Measurements from ENCODE around the gene SFTA2.

GRCh38 chr6:30963641-30964040 is 31.7 kb upstream of the SFTA2 start:
- TF ChIP-seq, protein P1, sequence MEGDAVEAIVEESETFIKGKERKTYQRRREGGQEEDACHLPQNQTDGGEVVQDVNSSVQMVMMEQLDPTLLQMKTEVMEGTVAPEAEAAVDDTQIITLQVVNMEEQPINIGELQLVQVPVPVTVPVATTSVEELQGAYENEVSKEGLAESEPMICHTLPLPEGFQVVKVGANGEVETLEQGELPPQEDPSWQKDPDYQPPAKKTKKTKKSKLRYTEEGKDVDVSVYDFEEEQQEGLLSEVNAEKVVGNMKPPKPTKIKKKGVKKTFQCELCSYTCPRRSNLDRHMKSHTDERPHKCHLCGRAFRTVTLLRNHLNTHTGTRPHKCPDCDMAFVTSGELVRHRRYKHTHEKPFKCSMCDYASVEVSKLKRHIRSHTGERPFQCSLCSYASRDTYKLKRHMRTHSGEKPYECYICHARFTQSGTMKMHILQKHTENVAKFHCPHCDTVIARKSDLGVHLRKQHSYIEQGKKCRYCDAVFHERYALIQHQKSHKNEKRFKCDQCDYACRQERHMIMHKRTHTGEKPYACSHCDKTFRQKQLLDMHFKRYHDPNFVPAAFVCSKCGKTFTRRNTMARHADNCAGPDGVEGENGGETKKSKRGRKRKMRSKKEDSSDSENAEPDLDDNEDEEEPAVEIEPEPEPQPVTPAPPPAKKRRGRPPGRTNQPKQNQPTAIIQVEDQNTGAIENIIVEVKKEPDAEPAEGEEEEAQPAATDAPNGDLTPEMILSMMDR (IDR thresholded peaks at IDR 0.05 in 2 of 3, conservative IDR thresholded peaks at IDR 0.05 in 1 of 3; ENCODE audit: borderline replicate concordance in 1 of 3, insufficient read depth in 1 of 3, low read depth in 2 of 3, low read length in 2 of 3): no peak
- TF ChIP-seq EZH2 (IDR thresholded peaks at IDR 0.05) (no peak), EZH2phosphoT487 (IDR thresholded peaks at IDR 0.05; ENCODE audit: borderline replicate concordance) (no peak), ZNF274 (IDR thresholded peaks at IDR 0.05; ENCODE audit: low read depth, low read length) (no peak), TCF7L2 (IDR thresholded peaks at IDR 0.05; ENCODE audit: borderline replicate concordance, extremely low read depth, insufficient read depth, insufficient read length) (no peak), POLR2AphosphoS5 (IDR thresholded peaks at IDR 0.05; ENCODE audit: low read depth, low read length) (no peak), REST (IDR thresholded peaks at IDR 0.05; ENCODE audit: low read depth) (no peak), SIN3A (IDR thresholded peaks at IDR 0.05; ENCODE audit: low read depth) (no peak), POLR2A (IDR thresholded peaks at IDR 0.05; ENCODE audit: borderline replicate concordance, extremely low read depth, insufficient read depth, insufficient read length) (no peak), YY1 (IDR thresholded peaks at IDR 0.05; ENCODE audit: extremely low read depth, insufficient replicate concordance, low read depth, low read length) (no peak), ZFX (IDR thresholded peaks at IDR 0.05) (no peak)
- TF ChIP-seq, protein P2, sequence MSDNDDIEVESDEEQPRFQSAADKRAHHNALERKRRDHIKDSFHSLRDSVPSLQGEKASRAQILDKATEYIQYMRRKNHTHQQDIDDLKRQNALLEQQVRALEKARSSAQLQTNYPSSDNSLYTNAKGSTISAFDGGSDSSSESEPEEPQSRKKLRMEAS (IDR thresholded peaks at IDR 0.05): no peak
